HK-2 (cell line): Measurements from ENCODE around the gene SH3YL1.

Source experiments
- DNase-seq: peaks from one replicate; pipeline ENCODE4 v3.0.0-alpha.2; 2018; ENCODE audit not compliant: unreplicated experiment

SH3YL1 gene

GRCh38 chr2:184695-185094 is 79.1 kb downstream of the SH3YL1 start:
- DNase-seq, result no peak

- DNase-seq, result no peak
Observed at GRCh38 chr2:182509-183122, 81.2 kb downstream of the SH3YL1 start.

GRCh38 chr2:180311-180710 is 83.5 kb downstream of the SH3YL1 start:
- DNase-seq, result no peak

GRCh38 chr2:179886-180285 is 83.9 kb downstream of the SH3YL1 start:
- no peak for DNase-seq

GRCh38 chr2:177733-178132 is 86.1 kb downstream of the SH3YL1 start:
- DNase-seq, result no peak

GRCh38 chr2:176917-177316 is 86.9 kb downstream of the SH3YL1 start:
- no peak for DNase-seq

- DNase-seq, result no peak
Observed at GRCh38 chr2:175880-176820, 87.7 kb downstream of the SH3YL1 start.

GRCh38 chr2:175161-175786 is 88.6 kb downstream of the SH3YL1 start:
- DNase-seq, result no peak

- DNase-seq, result peak; percentile 7
Observed at GRCh38 chr2:172120-172519, 91.7 kb downstream of the SH3YL1 start.

GRCh38 chr2:169741-170140 is 94.1 kb downstream of the SH3YL1 start:
- no peak for DNase-seq
